GM12874 (cell line): ENCODE measurements around the gene PGGHG.

Source experiments
- CTCF ChIP-seq: IDR thresholded peaks from 2 replicates; pipeline ENCODE4 v1.5.1; 2011; ENCODE audit warnings: low read depth, mild to moderate bottlenecking, control low read depth, low read length, moderate library complexity; ENCODE audit not compliant: insufficient read depth

PGGHG gene

GRCh38 chr11:289712-290620 is 1.0 kb downstream of the PGGHG start:
- no peak for TF ChIP-seq CTCF

DNA sequence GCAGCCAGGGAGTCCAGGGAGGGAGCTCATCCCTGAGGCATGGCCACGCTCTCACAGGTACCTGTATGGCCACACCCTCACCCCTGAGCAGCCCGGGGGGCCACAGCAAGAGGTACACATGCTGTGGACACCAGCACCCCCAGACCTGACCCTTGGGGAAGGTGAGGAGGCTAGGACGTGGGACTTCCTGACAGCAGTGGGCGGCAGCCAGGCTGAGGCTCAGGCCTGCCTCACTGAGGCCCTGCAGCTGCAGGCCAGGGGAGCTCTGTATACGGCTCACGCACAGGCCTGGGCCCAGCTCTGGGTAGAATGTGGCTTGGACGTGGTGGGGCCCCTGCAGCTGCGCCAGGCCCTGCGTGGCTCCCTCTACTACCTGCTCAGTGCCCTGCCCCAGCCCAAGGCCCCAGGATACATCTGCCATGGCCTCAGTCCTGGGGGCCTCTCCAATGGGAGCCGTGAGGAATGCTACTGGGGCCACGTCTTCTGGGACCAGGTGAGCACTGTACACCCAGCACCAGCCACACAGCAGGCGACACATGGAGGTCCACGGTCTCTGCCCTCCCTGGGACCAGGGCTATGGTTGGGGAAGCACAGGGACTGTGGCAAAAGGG is 1.8 kb downstream of the PGGHG start:
- TF ChIP-seq CTCF, result no peak

DNA sequence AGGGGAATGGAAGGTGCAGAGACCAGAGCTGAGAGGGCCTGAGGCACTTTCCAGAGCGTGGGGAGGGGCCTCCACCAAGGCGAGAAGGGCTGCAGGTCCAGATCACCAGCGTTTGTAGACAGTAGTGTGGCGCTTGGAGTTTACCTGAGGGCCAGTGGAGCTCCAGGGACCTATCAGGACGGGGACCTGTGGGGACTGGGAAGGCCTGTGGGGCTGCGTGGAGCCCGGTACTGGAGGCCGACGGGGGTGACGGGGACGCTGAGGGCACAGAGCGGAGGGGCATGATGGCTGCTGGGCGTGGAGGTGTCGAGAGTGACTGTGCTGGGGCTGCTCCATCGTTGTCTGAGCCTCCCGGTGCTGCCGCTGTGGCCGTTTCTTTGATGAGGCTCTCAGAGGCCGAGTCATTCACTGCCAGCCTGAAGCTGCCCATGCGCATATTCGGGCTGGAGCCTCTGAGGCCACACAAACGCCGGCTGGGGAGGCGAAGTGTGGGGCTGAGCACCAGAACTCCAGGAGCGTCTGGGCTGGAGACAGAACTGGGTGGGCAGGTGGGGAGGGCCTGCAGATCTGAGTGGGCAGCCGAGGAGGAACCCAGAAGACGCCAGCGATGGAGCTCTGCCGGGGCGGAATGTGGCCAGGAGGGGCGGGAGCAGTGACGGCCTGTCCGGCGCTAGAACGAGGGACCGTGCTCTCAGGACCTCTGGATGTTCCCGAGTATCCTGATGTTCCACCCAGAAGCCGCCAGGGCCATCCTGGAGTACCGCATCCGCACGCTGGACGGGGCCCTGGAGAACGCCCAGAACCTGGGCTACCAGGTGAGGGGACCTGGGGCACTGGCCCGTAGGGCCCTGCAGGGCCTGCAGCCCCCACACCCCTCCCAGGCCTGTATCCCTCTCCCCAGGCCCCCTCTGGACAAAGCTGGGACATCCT is 2.6 kb downstream of the PGGHG start:
- TF ChIP-seq CTCF, result no peak

DNA sequence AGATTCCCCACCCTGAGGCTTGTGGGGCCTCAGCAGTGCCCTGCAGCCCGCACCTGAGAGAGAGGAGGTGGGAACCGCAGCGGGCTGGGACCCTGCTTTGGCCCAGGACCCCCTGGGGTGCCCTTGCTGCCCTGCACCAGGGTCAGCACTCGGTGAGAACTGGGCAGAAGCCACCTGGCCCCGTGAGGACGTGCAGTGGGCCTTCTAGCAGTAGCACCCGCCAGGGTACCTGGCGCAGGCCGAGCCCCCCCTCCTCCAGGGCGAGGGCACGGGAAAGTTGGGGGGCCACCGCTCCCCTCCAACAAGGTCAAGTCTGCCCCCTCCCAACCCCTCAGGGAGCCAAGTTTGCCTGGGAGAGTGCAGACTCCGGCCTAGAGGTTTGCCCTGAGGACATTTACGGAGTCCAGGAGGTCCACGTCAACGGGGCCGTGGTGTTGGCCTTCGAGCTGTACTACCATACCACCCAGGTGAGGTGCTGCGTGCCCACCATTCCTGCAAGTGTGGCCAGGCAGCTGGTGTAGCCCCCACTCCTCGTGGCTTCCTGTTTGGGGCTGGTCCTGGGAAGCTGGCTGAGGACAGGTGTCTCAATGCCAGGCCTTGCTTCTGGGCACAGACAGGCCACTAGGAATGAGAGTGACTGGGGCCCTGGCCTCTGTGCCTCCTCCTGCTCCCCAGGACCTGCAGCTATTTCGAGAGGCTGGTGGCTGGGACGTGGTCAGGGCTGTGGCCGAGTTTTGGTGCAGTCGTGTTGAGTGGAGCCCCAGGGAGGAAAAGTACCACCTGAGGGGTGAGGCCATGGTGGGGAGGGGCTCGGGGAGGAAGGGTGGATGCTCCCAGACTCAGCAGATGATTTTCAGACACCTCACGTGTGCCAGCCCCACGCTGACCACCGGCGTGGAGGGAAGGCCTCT is 3.5 kb downstream of the PGGHG start:
- TF ChIP-seq CTCF, result no peak

GRCh38 chr11:293271-293851 is 4.4 kb downstream of the PGGHG start:
- no peak for TF ChIP-seq CTCF

GRCh38 chr11:293852-294661 is 5.1 kb downstream of the PGGHG start:
- TF ChIP-seq CTCF, result no peak
